Measurements from ENCODE around the gene ZNFX1.

The ZNFX1 gene

GRCh38 chr20:49277786-49278035, 146 bp downstream of the ZNFX1 start:
- DNase-seq, result no peak

GRCh38 chr20:49276961-49277785, 684 bp downstream of the ZNFX1 start:
- DNase-seq, result peak; percentile 15

- DNase-seq, result peak; percentile 23
Measured at GRCh38 chr20:49276161-49276960, 1.5 kb downstream of the ZNFX1 start.

GRCh38 chr20:49275636-49276035, 2.2 kb downstream of the ZNFX1 start:
- no peak for DNase-seq

GRCh38 chr20:49275216-49275615, 2.6 kb downstream of the ZNFX1 start:
- DNase-seq, result no peak

GRCh38 chr20:49273696-49274277, 4.1 kb downstream of the ZNFX1 start:
- DNase-seq, result no peak

GRCh38 chr20:49272654-49273053, 5.2 kb downstream of the ZNFX1 start:
- no peak for DNase-seq

- DNase-seq, result no peak
Measured at GRCh38 chr20:49270736-49271135, 7.1 kb downstream of the ZNFX1 start.

- no peak for DNase-seq
Measured at GRCh38 chr20:49270177-49270576, 7.7 kb downstream of the ZNFX1 start.

GRCh38 chr20:49268600-49269365, 9.1 kb downstream of the ZNFX1 start:
- no peak for DNase-seq

GRCh38 chr20:49267327-49267726, 10.5 kb downstream of the ZNFX1 start:
- no peak for DNase-seq

GRCh38 chr20:49262444-49262843, 15.4 kb downstream of the ZNFX1 start:
- DNase-seq, result no peak

- DNase-seq, result no peak
Measured at GRCh38 chr20:49261173-49261572, 16.7 kb downstream of the ZNFX1 start.

GRCh38 chr20:49260218-49260617, 17.6 kb downstream of the ZNFX1 start:
- no peak for DNase-seq

GRCh38 chr20:49259799-49260198, 18.1 kb downstream of the ZNFX1 start:
- DNase-seq, result no peak

GRCh38 chr20:49259284-49259683, 18.6 kb downstream of the ZNFX1 start:
- no peak for DNase-seq

GRCh38 chr20:49256261-49256660, 21.6 kb downstream of the ZNFX1 start:
- no peak for DNase-seq

GRCh38 chr20:49252556-49253350, 25.1 kb downstream of the ZNFX1 start:
- DNase-seq, result no peak

- no peak for DNase-seq
Measured at GRCh38 chr20:49248879-49249665, 28.8 kb downstream of the ZNFX1 start.

- no peak for DNase-seq
Measured at GRCh38 chr20:49248301-49248700, 29.6 kb downstream of the ZNFX1 start.

GRCh38 chr20:49247792-49248191, 30.1 kb downstream of the ZNFX1 start:
- no peak for DNase-seq
